Stimulated activated CD4-positive, alpha-beta T cell treated with anti-CD3 and anti-CD28 coated beads, Interleukin-2, amount 100 ng/mL, for 48 hours (primary cell): ENCODE data around the gene B3GALNT2.

Experiments
- DNase-seq, 2 donors: peaks; one replicate each; pipeline ENCODE4 v3.0.0-alpha.2; 2020

The B3GALNT2 gene

GRCh38 chr1:235408503-235408960, 95.7 kb downstream of the B3GALNT2 start:
- no peak for DNase-seq

GRCh38 chr1:235407419-235407818, 96.8 kb downstream of the B3GALNT2 start:
- no peak for DNase-seq

GRCh38 chr1:235404190-235404589, 100.1 kb downstream of the B3GALNT2 start:
- no peak for DNase-seq

GRCh38 chr1:235403593-235403992, 100.7 kb downstream of the B3GALNT2 start:
- no peak for DNase-seq

GRCh38 chr1:235402457-235403200, 101.6 kb downstream of the B3GALNT2 start:
- no peak for DNase-seq

GRCh38 chr1:235401251-235401650, 103.0 kb downstream of the B3GALNT2 start:
- no peak for DNase-seq
